Activated T-cell treated with anti-CD3 and anti-CD28 coated beads, Interleukin-2, amount 50 U/mL, for 24 hours (primary cell): ENCODE measurements around the gene USP24.
A peak's percentile ranks its signal among the peaks of the same experiment; 100 is the strongest.

Experiments used
- DNase-seq: peaks from one replicate; pipeline ENCODE4 v3.0.0-alpha.2; 2020
- H3K27ac Mint-ChIP-seq: 2 replicates; pipeline ENCODE4 v1.8.0; 2020; ENCODE audit warnings: mild to moderate bottlenecking, mixed read lengths
- H3K27me3 Mint-ChIP-seq: 2 replicates; pipeline ENCODE4 v1.8.0; 2020; ENCODE audit warnings: mixed read lengths
- H3K36me3 Mint-ChIP-seq: 2 replicates; pipeline ENCODE4 v1.8.0; 2020; ENCODE audit warnings: low read depth, mixed read lengths
- H3K4me1 Mint-ChIP-seq: 2 replicates; pipeline ENCODE4 v1.8.0; 2020; ENCODE audit warnings: low read depth, mixed read lengths
- H3K4me3 Mint-ChIP-seq: 2 replicates; pipeline ENCODE4 v1.8.0; 2020; ENCODE audit warnings: mild to moderate bottlenecking, moderate library complexity, mixed read lengths
- H3K9me3 Mint-ChIP-seq: 2 replicates; pipeline ENCODE4 v1.8.0; 2020; ENCODE audit warnings: mixed read lengths

Gene USP24

GRCh38 chr1:55076356-55076755 is 138.8 kb downstream of the USP24 start:
- no peak overlapping the region for H3K4me3 Mint-ChIP-seq
- H3K27me3 Mint-ChIP-seq: no peaks in the 10 kb centered on the region
- H3K4me1 Mint-ChIP-seq: peaks cover 29% of the 10 kb centered on the region
- H3K27ac Mint-ChIP-seq: peak overlapping the region; percentile 63
- no peak for DNase-seq
- no peaks in the 10 kb centered on the region for H3K9me3 Mint-ChIP-seq
- peaks cover 96% of the 10 kb centered on the region for H3K36me3 Mint-ChIP-seq

- no peaks in the 10 kb centered on the region for H3K27me3 Mint-ChIP-seq
- H3K4me3 Mint-ChIP-seq: no peak overlapping the region
- DNase-seq: no peak
- peaks cover 29% of the 10 kb centered on the region for H3K4me1 Mint-ChIP-seq
- H3K27ac Mint-ChIP-seq: peak overlapping the region; percentile 93
- H3K9me3 Mint-ChIP-seq: no peaks in the 10 kb centered on the region
- H3K36me3 Mint-ChIP-seq: peaks cover 96% of the 10 kb centered on the region
These were observed 140.7 kb downstream of the USP24 start for GRCh38 chr1:55074455-55074854.

GRCh38 chr1:55073187-55073916 is 141.8 kb downstream of the USP24 start:
- no peak for DNase-seq
- H3K4me3 Mint-ChIP-seq: peak overlapping the region; percentile 4
- H3K9me3 Mint-ChIP-seq: no peaks in the 10 kb centered on the region
- peaks cover 95% of the 10 kb centered on the region for H3K36me3 Mint-ChIP-seq
- peak overlapping the region; percentile 93 for H3K27ac Mint-ChIP-seq
- H3K4me1 Mint-ChIP-seq: peaks cover 29% of the 10 kb centered on the region
- H3K27me3 Mint-ChIP-seq: no peaks in the 10 kb centered on the region

- Mint-ChIP-seq H3K4me1 (peaks cover 29% of the 10 kb centered on the region), H3K27me3 (no peaks in the 10 kb centered on the region), H3K36me3 (peaks cover 98% of the 10 kb centered on the region), H3K4me3 (no peak overlapping the region), H3K9me3 (no peaks in the 10 kb centered on the region), H3K27ac (peak overlapping the region; percentile 93)
- DNase-seq: no peak
These were observed 143.7 kb downstream of the USP24 start for GRCh38 chr1:55071477-55071876.

- Mint-ChIP-seq H3K27me3 (no peaks in the 10 kb centered on the region), H3K9me3 (no peaks in the 10 kb centered on the region), H3K27ac (peak overlapping the region; percentile 32), H3K4me3 (no peak overlapping the region), H3K4me1 (peaks cover 29% of the 10 kb centered on the region), H3K36me3 (peaks cover 96% of the 10 kb centered on the region)
- no peak for DNase-seq
These were observed 144.6 kb downstream of the USP24 start for GRCh38 chr1:55070293-55071164.

- DNase-seq: no peak
- Mint-ChIP-seq H3K36me3 (peaks cover 85% of the 10 kb centered on the region), H3K27ac (no peak overlapping the region), H3K9me3 (no peaks in the 10 kb centered on the region), H3K4me3 (no peak overlapping the region), H3K27me3 (no peaks in the 10 kb centered on the region), H3K4me1 (peaks cover 27% of the 10 kb centered on the region)
These were observed 145.9 kb downstream of the USP24 start for GRCh38 chr1:55069280-55069679.

GRCh38 chr1:55068638-55069037 is 146.5 kb downstream of the USP24 start:
- H3K4me3 Mint-ChIP-seq: no peak overlapping the region
- H3K36me3 Mint-ChIP-seq: peaks cover 79% of the 10 kb centered on the region
- H3K27ac Mint-ChIP-seq: peak overlapping the region; percentile 32
- H3K27me3 Mint-ChIP-seq: no peaks in the 10 kb centered on the region
- H3K9me3 Mint-ChIP-seq: no peaks in the 10 kb centered on the region
- no peak for DNase-seq
- peaks cover 20% of the 10 kb centered on the region for H3K4me1 Mint-ChIP-seq

- H3K27ac Mint-ChIP-seq: no peak overlapping the region
- no peak overlapping the region for H3K4me3 Mint-ChIP-seq
- H3K27me3 Mint-ChIP-seq: no peaks in the 10 kb centered on the region
- peaks cover 13% of the 10 kb centered on the region for H3K4me1 Mint-ChIP-seq
- no peaks in the 10 kb centered on the region for H3K9me3 Mint-ChIP-seq
- peaks cover 71% of the 10 kb centered on the region for H3K36me3 Mint-ChIP-seq
- no peak for DNase-seq
These were observed 147.2 kb downstream of the USP24 start for GRCh38 chr1:55067914-55068313.

GRCh38 chr1:55067022-55067778 is 148.0 kb downstream of the USP24 start:
- peaks cover 6% of the 10 kb centered on the region for H3K4me1 Mint-ChIP-seq
- peaks cover 64% of the 10 kb centered on the region for H3K36me3 Mint-ChIP-seq
- no peaks in the 10 kb centered on the region for H3K27me3 Mint-ChIP-seq
- no peak overlapping the region for H3K4me3 Mint-ChIP-seq
- H3K9me3 Mint-ChIP-seq: no peaks in the 10 kb centered on the region
- H3K27ac Mint-ChIP-seq: peak overlapping the region; percentile 35
- no peak for DNase-seq

GRCh38 chr1:55065648-55066047 is 149.5 kb downstream of the USP24 start:
- Mint-ChIP-seq H3K9me3 (no peaks in the 10 kb centered on the region), H3K27me3 (no peaks in the 10 kb centered on the region), H3K27ac (no peak overlapping the region), H3K4me3 (no peak overlapping the region), H3K4me1 (peaks cover 4% of the 10 kb centered on the region), H3K36me3 (peaks cover 49% of the 10 kb centered on the region)
- DNase-seq: no peak

GRCh38 chr1:55064861-55065263 is 150.3 kb downstream of the USP24 start:
- Mint-ChIP-seq H3K27me3 (no peaks in the 10 kb centered on the region), H3K4me1 (peaks cover 10% of the 10 kb centered on the region), H3K9me3 (no peaks in the 10 kb centered on the region), H3K27ac (no peak overlapping the region), H3K4me3 (no peak overlapping the region), H3K36me3 (peaks cover 41% of the 10 kb centered on the region)
- DNase-seq: no peak

GRCh38 chr1:55064071-55064581 is 151.0 kb downstream of the USP24 start:
- Mint-ChIP-seq H3K27me3 (no peaks in the 10 kb centered on the region), H3K27ac (no peak overlapping the region)
- no peak for DNase-seq

GRCh38 chr1:55063577-55063942 is 151.6 kb downstream of the USP24 start:
- Mint-ChIP-seq H3K4me3 (no peak overlapping the region), H3K4me1 (peaks cover 10% of the 10 kb centered on the region), H3K27me3 (no peaks in the 10 kb centered on the region), H3K36me3 (peaks cover 28% of the 10 kb centered on the region), H3K9me3 (no peaks in the 10 kb centered on the region), H3K27ac (no peak overlapping the region)
- no peak for DNase-seq

More at GRCh38 chr1:55064071-55064581, 151.0 kb downstream of the USP24 start:
- H3K36me3 Mint-ChIP-seq: peaks cover 34% of the 10 kb centered on the region
- peaks cover 10% of the 10 kb centered on the region for H3K4me1 Mint-ChIP-seq
- no peaks in the 10 kb centered on the region for H3K9me3 Mint-ChIP-seq
- H3K4me3 Mint-ChIP-seq: no peak overlapping the region

- H3K27me3 Mint-ChIP-seq: no peaks in the 10 kb centered on the region
- H3K27ac Mint-ChIP-seq: no peak overlapping the region
- H3K9me3 Mint-ChIP-seq: no peaks in the 10 kb centered on the region
- no peak for DNase-seq
- no peak overlapping the region for H3K4me3 Mint-ChIP-seq
- H3K4me1 Mint-ChIP-seq: peaks cover 10% of the 10 kb centered on the region
- peaks cover 23% of the 10 kb centered on the region for H3K36me3 Mint-ChIP-seq
These were observed 152.2 kb downstream of the USP24 start for GRCh38 chr1:55062801-55063576.
